ENCODE results near the gene INHBE. TPM values are rescaled to one million over a fixed set of nuclear protein-coding genes. Genes with fewer than 3 reads are reported as not detected.

Gene INHBE
- polyA plus RNA-seq, 1 donor from 2014 or later, result 2.3 TPM

DNA sequence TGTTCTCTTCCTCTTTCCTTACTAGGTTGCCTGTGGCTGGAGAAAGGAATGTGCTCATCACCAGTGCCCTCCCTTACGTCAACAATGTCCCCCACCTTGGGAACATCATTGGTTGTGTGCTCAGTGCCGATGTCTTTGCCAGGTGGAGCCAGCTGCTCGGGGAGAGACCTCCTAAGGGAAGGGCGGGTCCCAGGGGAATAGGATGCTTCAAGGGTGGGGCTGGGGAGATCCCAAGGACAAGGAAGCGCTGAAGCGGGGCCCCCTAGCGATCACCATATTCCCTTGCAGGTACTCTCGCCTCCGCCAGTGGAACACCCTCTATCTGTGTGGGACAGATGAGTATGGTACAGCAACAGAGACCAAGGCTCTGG lies 43.0 kb downstream of the INHBE start:
- H3K27me3 ChIP-seq (ENCODE audit: insufficient read depth, low read depth, low read length), result no peaks in the 10 kb centered on the region
- no peaks in the 10 kb centered on the region for H3K79me2 ChIP-seq (replicated peaks; ENCODE audit: insufficient read depth, low read length)
- H2AFZ ChIP-seq (ENCODE audit: low read depth, low read length), result no peak overlapping the region
- no peak overlapping the region for H3K4me2 ChIP-seq (ENCODE audit: low read length)
- H3K4me3 ChIP-seq (ENCODE audit: low read length), result no peak overlapping the region
- H3K36me3 ChIP-seq (ENCODE audit: insufficient read depth, low read length), result peaks cover 9% of the 10 kb centered on the region
- H3K9me2 ChIP-seq (ENCODE audit: insufficient read depth, low read length), result no peaks in the 10 kb centered on the region
- no peaks in the 10 kb centered on the region for H3K9me3 ChIP-seq (ENCODE audit: low read length)
- no peaks in the 10 kb centered on the region for H4K20me1 ChIP-seq (ENCODE audit: insufficient read depth)
- H3K27ac ChIP-seq (ENCODE audit: low read length), result no peak overlapping the region
- no peak for TF ChIP-seq TAF1 (IDR thresholded peaks at IDR 0.05; ENCODE audit: low read depth)
- no peak for TF ChIP-seq EZH2 (IDR thresholded peaks at IDR 0.05; ENCODE audit: borderline replicate concordance, insufficient read depth, low read length, poor library complexity, severe bottlenecking)
- TF ChIP-seq, protein P1, sequence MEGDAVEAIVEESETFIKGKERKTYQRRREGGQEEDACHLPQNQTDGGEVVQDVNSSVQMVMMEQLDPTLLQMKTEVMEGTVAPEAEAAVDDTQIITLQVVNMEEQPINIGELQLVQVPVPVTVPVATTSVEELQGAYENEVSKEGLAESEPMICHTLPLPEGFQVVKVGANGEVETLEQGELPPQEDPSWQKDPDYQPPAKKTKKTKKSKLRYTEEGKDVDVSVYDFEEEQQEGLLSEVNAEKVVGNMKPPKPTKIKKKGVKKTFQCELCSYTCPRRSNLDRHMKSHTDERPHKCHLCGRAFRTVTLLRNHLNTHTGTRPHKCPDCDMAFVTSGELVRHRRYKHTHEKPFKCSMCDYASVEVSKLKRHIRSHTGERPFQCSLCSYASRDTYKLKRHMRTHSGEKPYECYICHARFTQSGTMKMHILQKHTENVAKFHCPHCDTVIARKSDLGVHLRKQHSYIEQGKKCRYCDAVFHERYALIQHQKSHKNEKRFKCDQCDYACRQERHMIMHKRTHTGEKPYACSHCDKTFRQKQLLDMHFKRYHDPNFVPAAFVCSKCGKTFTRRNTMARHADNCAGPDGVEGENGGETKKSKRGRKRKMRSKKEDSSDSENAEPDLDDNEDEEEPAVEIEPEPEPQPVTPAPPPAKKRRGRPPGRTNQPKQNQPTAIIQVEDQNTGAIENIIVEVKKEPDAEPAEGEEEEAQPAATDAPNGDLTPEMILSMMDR (IDR thresholded peaks at IDR 0.05; ENCODE audit: poor library complexity, severe bottlenecking), result no peak
- no peak for TF ChIP-seq REST (IDR thresholded peaks at IDR 0.05; ENCODE audit: borderline replicate concordance)
- H3K9ac ChIP-seq (ENCODE audit: low read length), result no peak overlapping the region
- H3F3A ChIP-seq (ENCODE audit: insufficient read depth, low read length, poor library complexity, severe bottlenecking), result no peaks in the 10 kb centered on the region

GRCh38 chr12:57498571-57498970 lies 43.5 kb downstream of the INHBE start:
- no peaks in the 10 kb centered on the region for H3F3A ChIP-seq (ENCODE audit: insufficient read depth, low read length, poor library complexity, severe bottlenecking)

More at GRCh38 chr12:57498571-57498970, 43.5 kb downstream of the INHBE start:
- no peak overlapping the region for H3K4me2 ChIP-seq (ENCODE audit: low read length)
- H3K27me3 ChIP-seq (ENCODE audit: insufficient read depth, low read depth, low read length), result no peaks in the 10 kb centered on the region
- H2AFZ ChIP-seq (ENCODE audit: low read depth, low read length), result no peak overlapping the region
- no peak overlapping the region for H3K4me3 ChIP-seq (ENCODE audit: low read length)
- H3K36me3 ChIP-seq (ENCODE audit: insufficient read depth, low read length), result peaks cover 9% of the 10 kb centered on the region
- H3K79me2 ChIP-seq (replicated peaks; ENCODE audit: insufficient read depth, low read length), result no peaks in the 10 kb centered on the region
- no peak overlapping the region for H3K9ac ChIP-seq (ENCODE audit: low read length)
- TF ChIP-seq SMC3 (conservative IDR thresholded peaks at IDR 0.05; ENCODE audit: poor library complexity), result no peak
- TF ChIP-seq REST (IDR thresholded peaks at IDR 0.05; ENCODE audit: borderline replicate concordance), result no peak
- no peak for TF ChIP-seq POLR2AphosphoS5 (IDR thresholded peaks at IDR 0.05)
- TF ChIP-seq EZH2 (IDR thresholded peaks at IDR 0.05; ENCODE audit: borderline replicate concordance, insufficient read depth, low read length, poor library complexity, severe bottlenecking), result no peak
- no peak for TF ChIP-seq TAF1 (IDR thresholded peaks at IDR 0.05; ENCODE audit: low read depth)
- TF ChIP-seq RAD21 (conservative IDR thresholded peaks at IDR 0.05), result no peak
- H3K27ac ChIP-seq (ENCODE audit: low read length), result no peak overlapping the region
- no peaks in the 10 kb centered on the region for H3K9me2 ChIP-seq (ENCODE audit: insufficient read depth, low read length)
- H4K20me1 ChIP-seq (ENCODE audit: insufficient read depth), result no peaks in the 10 kb centered on the region
- H3K9me3 ChIP-seq (ENCODE audit: low read length), result no peaks in the 10 kb centered on the region

Measured in neural cell (in vitro differentiated cells).